Activated CD4-positive, alpha-beta T cell treated with anti-CD3 and anti-CD28 coated beads, Interleukin-2, amount 50 U/mL, for 24 hours (primary cell): ENCODE results near the gene LINC01488.

Experiments
- DNase-seq, 2 donors: peaks; one replicate each; pipeline ENCODE4 v3.0.0-alpha.2; 2020; ENCODE audit warnings: low read depth in 1 of 2, low spot score in 1 of 2

LINC01488 gene

DNA sequence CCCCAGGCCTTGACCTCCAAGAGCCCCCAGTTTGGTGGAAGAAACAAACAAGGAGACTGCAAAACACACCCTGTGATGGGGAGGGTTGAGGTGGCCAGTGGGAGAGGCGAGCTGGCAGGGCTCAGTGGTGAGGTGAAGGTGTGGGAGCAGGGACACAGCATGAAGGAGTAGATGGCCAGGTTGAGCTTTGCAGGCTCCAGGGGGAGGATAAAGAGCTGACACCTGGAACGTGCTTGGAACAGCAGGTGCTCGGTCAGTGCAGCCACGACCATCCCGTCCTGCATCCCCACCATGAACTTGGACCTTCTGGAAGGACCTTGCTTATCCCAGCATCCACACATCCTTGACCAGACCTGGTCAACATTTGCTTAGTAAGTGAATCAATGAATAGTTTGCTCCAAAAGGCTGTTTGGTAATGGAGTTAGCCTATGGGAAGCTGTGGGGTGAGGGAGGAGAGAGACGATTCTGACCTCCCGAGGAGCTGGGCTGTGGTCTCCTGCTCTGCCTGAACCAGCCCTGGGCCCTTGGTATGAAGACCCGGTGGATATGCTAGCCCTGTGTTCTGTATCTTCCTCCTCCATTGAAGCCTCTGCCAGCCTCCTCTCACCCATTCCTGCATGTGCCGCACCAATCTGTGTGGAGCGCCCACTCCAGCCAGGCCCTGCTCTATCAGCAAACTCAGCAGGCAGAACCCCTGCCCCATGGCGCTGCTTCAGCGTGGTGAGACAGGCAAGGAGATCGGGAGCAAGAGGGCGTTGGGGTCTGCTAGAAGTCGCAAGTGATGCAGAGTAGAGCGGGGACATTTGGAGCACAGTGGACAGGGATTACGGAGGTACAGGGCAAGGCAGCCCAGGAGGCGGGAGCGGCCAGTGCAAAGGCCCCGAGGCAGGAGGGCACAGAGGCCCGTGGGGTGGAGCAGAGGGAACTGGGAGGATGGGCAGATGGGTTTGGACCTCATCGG lies 9.9 kb downstream of the LINC01488 start:
- no peak for DNase-seq

DNA sequence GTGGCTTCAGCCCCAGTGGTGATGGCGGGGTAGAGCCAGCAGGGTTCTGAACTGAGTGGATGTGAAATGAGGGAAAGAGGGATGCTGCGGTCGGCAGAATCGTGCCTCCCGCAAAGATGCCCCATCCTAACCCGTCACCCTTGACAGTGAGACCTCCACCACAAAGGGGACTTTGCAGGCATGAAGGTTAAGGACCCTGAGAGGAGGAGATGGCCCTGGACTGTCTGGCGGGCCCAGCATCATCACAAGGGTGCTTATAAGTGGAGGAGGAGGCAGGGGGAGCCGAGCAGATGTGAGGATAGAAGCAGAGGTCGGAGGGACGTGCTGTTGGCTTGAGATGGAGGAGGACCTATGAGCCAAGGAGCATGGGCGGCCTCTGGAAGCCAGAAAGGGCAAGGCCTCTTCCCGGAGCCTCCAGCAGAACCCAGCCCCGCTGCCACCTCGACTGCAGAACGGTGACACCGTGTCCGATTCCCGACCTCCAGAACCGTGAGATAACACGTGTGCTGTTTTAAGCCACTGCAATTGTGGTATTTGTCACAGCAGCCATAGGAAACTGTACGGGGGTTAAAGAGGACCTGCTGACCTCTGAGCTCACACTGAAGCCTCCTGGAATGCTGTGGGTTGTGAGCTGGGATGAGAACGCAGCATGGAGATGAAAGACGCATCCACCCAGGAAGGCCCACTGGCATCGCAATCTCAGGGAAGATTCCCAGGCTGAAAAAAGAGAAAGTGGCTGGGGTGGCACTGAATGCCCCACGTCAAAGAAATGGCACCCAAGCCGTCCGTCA lies 10.9 kb downstream of the LINC01488 start:
- DNase-seq = no peak

DNA sequence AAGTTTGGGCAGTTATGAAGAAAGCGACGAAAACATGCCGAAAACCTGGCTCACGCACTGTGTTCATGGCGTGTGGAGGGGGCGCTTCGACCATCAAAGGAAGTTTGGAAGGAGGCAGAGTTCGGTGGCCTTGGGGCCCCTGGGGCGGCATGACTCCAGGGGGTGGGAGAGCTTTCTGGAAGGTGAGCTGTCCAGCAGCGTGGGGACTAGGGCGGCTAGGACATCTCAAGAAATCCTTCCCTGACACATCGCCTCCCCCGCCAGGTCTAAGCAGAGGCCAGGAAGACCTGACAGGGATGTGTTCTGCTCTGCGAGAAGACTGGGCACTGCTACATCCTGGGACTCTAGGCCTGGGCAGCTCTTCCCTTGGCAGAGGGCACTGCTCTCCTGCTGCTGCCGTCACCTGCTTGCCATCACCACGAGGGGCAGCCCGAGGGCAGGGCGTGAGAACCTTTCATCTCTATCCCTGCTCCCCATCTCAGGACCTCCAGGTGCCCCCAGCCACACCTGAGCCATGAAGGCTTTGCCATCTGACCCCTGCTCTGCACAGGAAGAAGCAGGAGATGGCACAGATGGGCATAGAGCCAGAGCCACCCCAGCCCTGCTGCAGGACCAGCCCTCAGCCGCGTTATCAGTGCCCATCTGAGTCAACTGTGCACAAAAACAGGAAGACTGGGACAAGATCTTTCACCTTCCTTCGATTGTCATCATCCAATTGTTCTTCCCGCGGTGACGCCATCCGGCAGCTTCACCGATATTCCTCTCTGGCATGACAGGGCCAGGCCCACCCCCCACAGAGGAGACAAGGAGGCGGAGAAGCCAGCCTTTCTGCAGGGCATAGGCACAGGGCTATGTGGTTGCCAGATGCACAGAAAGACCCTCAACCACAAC lies 12.7 kb downstream of the LINC01488 start:
- no peak for DNase-seq

DNA sequence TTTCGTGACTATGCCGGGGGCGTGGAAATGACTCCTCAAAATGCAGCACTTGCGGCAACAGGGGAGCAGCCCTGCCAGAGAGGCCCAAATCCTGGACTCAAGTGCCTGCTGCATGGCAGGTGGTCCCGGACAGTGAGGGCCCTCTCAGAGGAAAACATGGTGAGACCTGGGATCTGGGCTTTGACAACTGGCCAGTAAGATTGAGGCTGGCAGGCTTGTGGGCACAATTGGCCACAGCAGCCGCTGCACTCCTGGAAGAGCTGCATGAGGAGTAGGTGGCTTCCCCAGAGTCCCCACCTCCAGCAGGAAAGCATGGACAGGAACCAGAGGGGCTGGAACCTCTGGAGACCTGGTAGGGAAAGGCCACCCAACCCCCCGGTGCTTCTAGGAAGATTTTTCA lies 13.4 kb downstream of the LINC01488 start:
- DNase-seq = no peak

DNA sequence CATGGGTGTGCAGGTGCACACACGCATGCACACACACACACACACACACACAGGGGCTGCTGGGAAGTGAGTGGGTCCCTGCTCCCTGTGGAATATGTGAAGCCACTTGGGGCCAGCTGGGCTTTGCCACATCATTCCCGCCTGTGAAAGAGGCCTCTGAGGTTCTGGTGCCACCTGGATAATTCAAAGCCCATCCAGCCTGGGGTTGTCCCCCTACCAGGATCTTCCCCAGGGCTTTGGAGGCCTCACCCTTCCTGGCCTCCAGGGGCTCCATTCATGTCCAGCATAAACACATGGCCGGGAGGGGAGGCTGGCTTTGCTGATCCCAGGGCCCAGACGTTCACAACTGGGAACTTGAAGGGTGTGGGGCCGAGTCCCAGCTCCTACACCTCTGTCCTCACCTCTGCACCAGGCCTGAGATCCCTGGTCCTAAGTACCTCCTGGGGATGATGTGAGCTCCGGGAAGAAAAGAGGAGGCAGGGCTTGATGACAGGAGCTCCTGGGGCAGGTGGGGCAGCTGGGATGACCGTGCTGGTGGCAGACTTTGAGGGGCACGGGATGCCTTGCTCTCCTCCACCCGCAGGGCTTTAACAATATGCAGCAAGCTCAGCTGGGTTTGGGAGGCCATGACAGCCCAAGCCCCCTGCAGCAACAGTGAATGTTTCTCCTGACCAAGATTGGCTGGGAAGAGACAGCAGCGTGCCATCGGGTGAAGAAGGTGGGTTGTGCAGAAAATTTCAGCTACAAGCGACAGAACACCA lies 14.2 kb downstream of the LINC01488 start:
- DNase-seq = no peak

DNA sequence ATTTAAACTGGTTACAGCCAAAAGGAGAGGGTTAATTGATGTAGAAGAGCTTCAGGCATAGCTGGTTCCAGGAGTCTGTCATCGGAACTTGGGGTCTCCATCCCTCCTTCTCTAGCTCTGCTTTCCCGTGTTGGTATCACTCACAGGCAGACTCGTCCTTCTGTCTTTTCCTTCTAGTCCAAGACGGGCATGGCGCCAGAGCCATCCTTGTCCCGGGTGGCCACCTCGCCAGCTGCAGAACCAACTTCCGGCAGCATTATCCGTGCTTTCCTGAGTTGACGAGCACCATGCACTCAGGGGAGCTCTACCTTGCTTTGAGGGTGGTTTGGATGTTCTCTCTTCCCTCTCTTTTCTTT lies 14.7 kb downstream of the LINC01488 start:
- DNase-seq = no peak

DNA sequence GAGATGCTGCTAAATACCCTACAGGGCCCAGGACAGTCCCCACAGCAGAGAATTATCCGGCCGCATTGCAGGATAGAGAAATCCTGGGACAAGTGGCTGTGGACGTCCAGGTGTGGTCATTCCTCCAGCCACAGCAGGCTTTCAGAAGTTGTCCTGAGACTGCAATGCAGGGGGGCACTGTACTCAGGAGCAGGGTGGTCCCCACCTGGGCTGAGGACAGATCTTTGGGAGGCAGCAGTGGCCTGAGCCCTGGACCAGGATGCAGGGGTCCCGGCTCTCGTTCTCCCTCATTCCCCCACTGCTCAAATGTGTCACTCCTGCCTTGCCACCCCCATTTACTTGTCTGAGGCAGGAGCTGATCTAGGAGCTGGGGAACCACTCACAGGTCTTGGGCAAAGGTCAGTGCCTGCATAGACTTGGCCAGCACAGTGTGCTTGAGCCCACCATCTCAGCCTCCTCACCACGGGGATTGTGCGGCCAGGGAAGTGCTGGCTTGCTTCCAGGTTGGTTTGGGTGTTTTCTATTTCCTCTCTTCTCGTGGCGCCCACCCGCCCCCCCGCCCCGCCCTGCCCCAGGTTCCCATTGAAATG lies 15.3 kb downstream of the LINC01488 start:
- no peak for DNase-seq

DNA sequence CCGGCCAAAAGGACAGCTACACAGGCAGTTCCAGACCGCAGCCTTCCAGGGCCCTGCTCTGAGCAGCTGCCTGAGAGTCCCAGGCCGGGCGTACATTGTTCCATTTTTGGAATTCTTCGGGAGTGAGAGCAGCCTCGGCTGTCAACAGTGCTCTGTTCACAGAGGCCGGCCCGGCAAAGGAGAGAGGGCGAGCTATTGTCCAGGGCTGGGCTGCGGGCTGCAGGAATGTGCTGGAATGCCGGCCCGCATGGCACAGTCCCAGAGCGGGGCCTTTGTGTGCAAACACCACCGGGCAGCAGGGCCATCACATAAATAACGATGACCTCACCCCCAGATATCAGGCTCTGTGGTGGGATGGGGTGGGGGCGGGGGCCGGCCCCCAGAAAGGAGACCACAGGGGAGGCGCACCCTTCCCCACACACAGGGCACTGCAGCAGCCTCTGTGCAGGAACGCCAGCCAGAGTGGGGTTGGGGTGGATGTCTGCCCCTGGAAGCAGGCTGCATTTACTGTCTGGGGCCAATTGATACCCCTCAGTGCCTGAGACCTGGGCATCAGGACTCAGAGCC lies 15.8 kb downstream of the LINC01488 start:
- DNase-seq = no peak

DNA sequence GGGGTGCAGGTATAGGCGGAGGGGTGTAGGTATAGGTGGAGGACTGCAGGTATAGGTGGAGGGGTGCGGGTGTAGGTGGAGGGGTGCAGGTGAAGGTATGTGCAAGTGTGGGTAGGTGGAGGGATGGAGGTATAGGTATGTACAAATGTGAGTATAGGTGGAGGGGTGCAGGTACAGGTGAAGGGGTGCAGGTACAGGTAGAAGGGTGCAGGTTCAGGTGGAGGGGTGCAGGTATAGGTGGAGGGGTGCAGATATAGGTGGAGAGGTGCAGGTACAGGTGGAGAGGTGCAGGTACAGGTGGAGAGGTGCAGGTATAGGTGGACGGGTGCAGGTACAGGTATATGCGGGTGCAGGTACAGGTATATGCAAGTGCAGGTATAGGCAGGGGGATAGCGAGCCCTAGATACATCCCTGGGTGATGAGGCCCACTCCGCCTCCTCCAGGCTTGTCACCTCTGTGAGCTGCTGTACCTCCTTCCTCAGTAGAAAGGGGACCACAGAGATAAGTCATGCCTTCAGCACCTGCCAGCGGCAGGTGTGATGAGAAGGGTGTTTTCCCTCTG lies 17.2 kb downstream of the LINC01488 start:
- no peak for DNase-seq

DNA sequence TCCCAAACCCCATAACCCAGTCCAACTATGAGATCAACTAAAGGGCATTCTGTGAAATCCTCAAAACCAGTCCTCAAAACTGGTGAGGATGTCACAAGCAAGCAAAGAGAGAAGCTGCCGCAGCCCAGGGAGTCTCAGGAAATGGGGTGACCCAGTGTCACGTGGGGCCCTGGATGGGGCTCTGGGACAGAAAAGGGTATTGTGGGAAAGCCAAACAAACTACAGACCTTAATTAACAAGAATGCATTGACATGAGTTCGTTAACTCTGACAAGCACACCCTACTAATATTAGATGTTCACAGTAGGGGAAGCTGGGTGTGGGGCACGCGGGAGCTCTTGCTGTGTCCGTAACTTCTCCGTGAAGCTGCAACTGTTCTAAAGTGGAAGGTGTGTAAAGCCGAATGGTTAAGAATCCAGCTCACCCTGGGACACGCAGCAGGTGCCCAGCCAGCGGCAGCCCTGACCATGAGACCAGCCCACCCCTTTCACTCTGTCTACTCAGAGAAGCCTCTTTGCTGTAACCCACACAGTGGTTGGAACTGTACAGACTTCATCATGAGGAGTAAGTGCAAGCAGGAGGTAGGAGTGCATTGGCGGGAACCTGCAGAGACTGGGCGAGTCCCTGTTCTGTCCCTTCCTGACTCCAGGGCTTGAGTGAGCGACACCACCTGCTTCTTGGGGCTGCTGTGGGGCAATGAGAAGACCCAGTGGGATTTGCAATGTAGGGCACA lies 17.9 kb downstream of the LINC01488 start:
- DNase-seq = no peak

DNA sequence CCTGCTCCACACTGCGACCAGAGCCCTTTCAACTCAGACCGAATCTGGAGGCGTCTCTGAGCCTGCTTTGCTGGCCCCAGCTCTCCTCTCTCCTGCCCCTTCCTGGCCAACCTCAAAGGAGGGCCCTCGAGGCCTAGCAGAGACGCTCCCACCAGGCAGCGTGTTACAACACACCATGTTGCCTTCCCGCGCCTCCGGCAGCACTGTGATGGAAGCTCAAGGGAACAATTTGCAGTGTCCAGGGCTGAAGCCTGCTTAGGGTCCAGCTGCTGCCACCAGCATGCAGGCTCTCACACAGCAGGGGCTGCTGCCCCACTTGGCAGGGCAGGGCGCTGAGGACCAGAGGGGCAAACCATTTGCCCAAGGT lies 18.4 kb downstream of the LINC01488 start:
- DNase-seq = no peak

DNA sequence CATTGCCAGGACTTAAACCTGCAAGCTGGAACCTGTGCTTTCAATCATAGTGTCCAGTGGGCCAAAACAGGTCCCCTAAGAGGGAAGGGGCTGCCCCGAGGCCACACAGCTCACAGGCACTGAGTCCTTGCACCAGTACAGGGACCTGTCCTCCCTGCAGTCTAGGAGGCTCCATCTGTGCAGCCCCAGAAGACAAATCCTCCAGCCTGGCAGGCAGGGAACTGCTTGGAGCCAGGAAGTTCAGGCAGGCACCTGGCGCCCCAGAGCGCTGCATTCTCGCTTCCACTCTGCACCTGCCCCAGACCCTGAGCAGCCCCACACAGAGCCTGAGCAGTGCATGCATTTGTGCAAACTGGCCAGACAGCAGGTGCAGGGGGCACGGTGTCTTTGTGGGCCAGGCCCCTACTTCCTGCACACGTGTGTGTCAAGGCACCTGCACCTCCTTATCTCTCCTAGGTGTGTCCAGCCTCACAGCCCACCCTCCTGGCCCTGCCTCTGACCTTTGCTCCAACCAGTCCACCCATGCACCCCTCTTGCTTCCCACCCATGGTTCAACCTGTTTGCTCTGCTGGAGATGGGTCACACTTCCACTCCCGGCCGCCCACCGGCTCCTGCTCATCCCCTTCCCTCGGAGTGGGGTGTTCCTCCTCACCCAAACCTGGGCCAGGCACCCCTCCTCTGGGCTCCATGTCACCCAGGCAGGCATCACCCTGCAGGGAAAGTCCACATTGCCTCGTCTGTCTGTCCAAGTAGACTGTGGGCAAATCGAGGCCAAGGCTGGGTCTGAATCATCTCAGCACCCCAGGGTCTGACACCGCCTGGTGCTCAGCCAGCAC lies 19.0 kb downstream of the LINC01488 start:
- DNase-seq = no peak

DNA sequence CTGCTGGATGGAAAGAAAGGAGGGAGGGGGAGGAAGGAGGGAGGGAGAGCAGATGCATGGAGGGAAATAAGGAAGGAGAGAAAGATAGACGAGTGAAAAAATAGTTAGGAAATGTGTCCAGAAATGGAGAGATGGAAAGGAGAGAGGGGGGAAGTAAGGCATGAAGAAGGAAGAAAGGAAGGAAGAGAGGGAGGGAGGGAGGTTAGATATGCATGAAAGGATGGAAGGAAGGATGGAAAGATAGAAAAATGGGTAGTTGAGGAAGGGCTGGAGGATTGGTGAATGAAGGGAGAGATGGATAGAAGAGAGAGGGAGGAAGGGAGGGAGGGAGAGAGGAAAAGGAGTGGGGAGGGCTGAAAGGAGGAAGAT lies 19.6 kb downstream of the LINC01488 start:
- DNase-seq = no peak

DNA sequence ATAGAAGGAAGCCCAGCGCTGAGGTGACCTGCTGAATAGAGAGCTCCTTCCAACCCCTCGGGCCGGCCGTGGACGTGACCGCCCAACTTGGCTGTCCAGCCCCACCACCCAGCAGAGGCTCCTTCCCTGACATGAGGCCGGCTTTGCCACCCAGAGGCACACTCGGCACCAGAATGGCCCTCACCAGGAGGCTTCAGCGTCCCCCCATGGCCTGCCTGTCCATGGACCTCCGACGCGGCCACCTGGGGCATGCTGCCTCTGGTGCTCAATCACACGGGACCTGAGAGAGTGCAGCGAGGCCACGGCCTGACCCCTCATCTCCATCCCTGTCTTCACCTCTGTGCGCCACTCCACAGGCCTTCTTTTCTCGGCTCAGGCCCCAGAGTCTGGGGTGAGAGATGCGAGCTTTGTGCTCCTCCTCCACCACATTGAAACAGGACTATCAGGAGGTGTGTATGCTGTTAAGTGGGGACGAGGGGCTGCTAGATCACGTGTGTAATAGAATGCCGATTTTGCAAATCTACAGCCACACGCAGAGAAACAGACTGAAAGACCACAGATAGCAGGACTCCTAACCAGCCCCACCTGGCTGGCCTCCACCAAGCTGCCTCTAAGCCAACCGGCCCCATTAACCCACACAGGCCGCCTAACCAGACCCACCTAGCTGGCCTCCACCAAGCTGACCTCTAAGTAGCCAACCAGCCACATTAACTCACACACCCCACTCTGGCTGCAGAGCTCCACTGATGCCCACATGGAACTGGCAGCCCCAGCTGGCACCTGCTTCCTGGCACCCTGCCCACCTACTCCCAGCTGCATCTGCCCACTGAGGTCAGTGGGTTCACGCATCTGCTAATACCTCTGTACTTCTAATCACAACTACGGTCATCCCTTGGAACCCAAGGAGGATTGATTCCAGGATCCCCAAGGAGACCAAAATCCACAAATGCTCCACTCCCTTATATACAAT lies 20.7 kb downstream of the LINC01488 start:
- no peak for DNase-seq

DNA sequence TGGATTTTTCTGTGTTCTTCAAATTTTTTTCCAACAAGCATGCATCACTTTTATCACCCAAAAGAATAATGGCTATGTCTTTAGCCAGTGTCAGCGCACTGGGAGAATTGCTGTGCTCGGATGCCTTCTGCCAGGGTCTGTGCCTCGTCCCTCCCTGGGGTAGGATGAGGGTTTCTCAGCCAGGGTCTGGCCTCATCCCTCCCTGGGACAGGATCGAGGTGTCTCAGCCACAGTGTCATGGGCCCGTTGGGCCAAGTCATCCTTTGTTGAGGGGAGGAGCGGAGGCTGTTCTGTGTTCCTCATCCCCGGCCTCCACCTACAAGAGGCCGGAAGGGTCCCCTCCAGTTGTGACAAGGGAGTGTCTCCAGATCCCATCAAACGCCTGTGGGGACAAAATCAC lies 22.7 kb downstream of the LINC01488 start:
- no peak for DNase-seq

DNA sequence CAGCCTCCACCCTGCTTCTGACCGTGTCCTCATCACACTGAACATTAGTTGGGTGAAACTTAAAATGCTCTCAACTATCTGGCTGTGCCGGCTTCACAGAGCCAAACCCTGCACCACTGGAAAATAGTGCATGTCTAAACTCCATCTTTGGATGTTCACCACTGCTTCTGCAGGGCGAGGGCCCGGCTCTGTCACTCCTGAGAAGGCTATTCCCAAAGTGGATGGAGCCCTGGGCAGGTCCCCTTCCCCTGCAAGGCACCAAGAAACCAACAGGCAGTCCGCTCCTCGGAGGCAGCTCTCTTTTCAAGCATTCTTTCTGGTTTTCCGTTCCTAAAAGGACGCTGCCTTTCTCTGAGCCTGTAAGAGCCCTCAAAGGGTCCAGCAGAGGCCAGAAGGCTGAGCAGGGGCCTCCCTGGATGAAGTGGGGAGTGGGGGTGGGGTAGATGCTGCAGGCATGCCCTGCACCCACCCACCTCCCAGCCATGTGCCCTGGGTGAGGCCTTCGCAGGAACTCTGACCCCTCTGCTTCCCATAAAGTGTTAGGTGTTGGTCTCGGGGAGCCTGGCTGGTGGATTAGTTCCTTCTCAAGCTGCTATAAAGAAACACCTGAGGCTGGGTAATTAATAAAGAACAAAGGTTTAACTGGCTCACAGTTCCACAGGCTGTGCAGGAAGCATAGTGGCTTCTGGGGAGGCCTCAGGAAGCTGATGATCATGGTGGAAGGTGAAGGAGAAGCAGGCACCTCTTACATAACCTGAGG lies 23.3 kb downstream of the LINC01488 start:
- no peak for DNase-seq
